Keratinocyte (primary cell): ENCODE measurements around the gene PARP16. TPM values are rescaled to one million over a fixed set of nuclear protein-coding genes. Genes with fewer than 3 reads are reported as not detected.
"Not testable (repeated sequence)": the region's sequence is repeated elsewhere in the genome, so short reads cannot be mapped to it uniquely, and the experiment has no call there.

Experiments used
- DNase-seq: peaks from one replicate; pipeline ENCODE4 v3.0.0-alpha.2; 2011; ENCODE audit warnings: low read depth, missing footprints, low spot score
- FAIRE-seq: peaks from 2 replicates; lab custom pipeline; 2011; peaks lifted over from hg19 to GRCh38; lab: Jason Lieb, UNC
- H2AFZ ChIP-seq: 2 replicates; pipeline ENCODE4 v1.6.0; 2012; ENCODE audit warnings: low read length, control low read depth, inconsistent platforms; ENCODE audit not compliant: control insufficient read depth
- H3K27ac ChIP-seq: 2 replicates; pipeline ENCODE4 v1.5.1; 2011; ENCODE audit warnings: low read length; ENCODE audit not compliant: control insufficient read depth, insufficient read depth
- H3K27me3 ChIP-seq: 3 replicates; pipeline ENCODE4 v1.6.0; 2011; ENCODE audit warnings: low read length; ENCODE audit not compliant: control insufficient read depth, insufficient read depth; ENCODE audit errors: extremely low read depth
- H3K36me3 ChIP-seq, 2 experiments: 2 replicates in 1 of 2; 3 replicates in 1 of 2; pipeline ENCODE4 v1.5.1; 2011; ENCODE audit warnings: low read length in 2 of 2, mild to moderate bottlenecking in 1 of 2; ENCODE audit not compliant: control insufficient read depth in 2 of 2, insufficient read depth in 2 of 2; ENCODE audit errors: extremely low read depth in 1 of 2
- H3K4me1 ChIP-seq: 3 replicates; pipeline ENCODE4 v1.5.1; 2011; ENCODE audit warnings: low read length; ENCODE audit not compliant: control insufficient read depth, insufficient read depth; ENCODE audit errors: extremely low read depth
- H3K4me2 ChIP-seq: 3 replicates; pipeline ENCODE4 v1.6.0; 2011; ENCODE audit warnings: low read depth, low read length; ENCODE audit not compliant: control insufficient read depth, insufficient read depth; ENCODE audit errors: extremely low read depth
- H3K4me3 ChIP-seq, 3 experiments: fragments of 200-600 bp in 1 of 3; sonication (generic) in 1 of 3; 2 replicates in 2 of 3; 3 replicates in 1 of 3; pipeline ENCODE4 v1.5.1; 2011 to 2016; ENCODE audit warnings: low read length in 3 of 3, mild to moderate bottlenecking in 3 of 3, control low read depth in 2 of 3, inconsistent platforms in 1 of 3, low read depth in 1 of 3, mixed read lengths in 1 of 3, mixed run types in 1 of 3, moderate library complexity in 1 of 3; ENCODE audit not compliant: control insufficient read depth in 2 of 3, insufficient read depth in 2 of 3; ENCODE audit errors: extremely low read depth in 1 of 3
- H3K79me2 ChIP-seq: 2 replicates; pipeline ENCODE4 v1.6.0; 2012; ENCODE audit warnings: low read length; ENCODE audit not compliant: control insufficient read depth, insufficient read depth
- H3K9ac ChIP-seq: 3 replicates; pipeline ENCODE4 v1.6.0; 2011; ENCODE audit warnings: low read length; ENCODE audit not compliant: control insufficient read depth, insufficient read depth; ENCODE audit errors: extremely low read depth
- H3K9me1 ChIP-seq: 3 replicates; pipeline ENCODE4 v1.6.0; 2011; ENCODE audit warnings: low read length; ENCODE audit not compliant: control insufficient read depth, insufficient read depth; ENCODE audit errors: extremely low read depth
- H3K9me3 ChIP-seq: 2 replicates; pipeline ENCODE4 v1.5.1; 2012; ENCODE audit warnings: low read depth, low read length; ENCODE audit not compliant: control insufficient read depth
- H4K20me1 ChIP-seq: 3 replicates; pipeline ENCODE4 v1.6.0; 2011; ENCODE audit warnings: low read length; ENCODE audit not compliant: control insufficient read depth, insufficient read depth; ENCODE audit errors: extremely low read depth
- EZH2 ChIP-seq: IDR thresholded peaks from one replicate; pipeline ENCODE4 v1.6.1; 2012; ENCODE audit warnings: inconsistent platforms, mild to moderate bottlenecking, low read length, moderate library complexity
- dilution Hi-C: fragments of 300-500 bp; cut with MboI; formaldehyde crosslinking; loops from one replicate; pipeline ENCODE4 v1.7.0; 2020; ENCODE audit warnings: low sequenced_read_pairs; ENCODE audit not compliant: extremely low pct_ligation_motif_present
- polyA plus RNA-seq, 5 experiments: library from polyadenylated mRNA; depleted of rRNA in 3 of 5; stranded (reverse) in 3 of 5; stranded (forward) in 1 of 5; unstranded in 1 of 5; fragments of >200 nt; gene quantifications; 1 replicate in 1 of 5; 2 replicates in 3 of 5; 3 replicates in 1 of 5; pipeline versions ENCODE4 v1.2.1 to v1.2.3, GENCODE V29; 2011 to 2012; ENCODE audit warnings: missing spikeins in 2 of 5, low read depth in 1 of 5, low replicate concordance in 1 of 5
- TF ChIP-seq, protein P1 (sequence below), 3 experiments: IDR thresholded peaks in 1 of 3; conservative IDR thresholded peaks in 1 of 3; optimal IDR thresholded peaks in 1 of 3; 2 replicates in 2 of 3; 3 replicates in 1 of 3; pipeline versions ENCODE3 to v1.5.1; 2011; ENCODE audit warnings: low read length in 3 of 3, mild to moderate bottlenecking in 3 of 3, moderate library complexity in 2 of 3, control low read depth in 1 of 3, inconsistent platforms in 1 of 3; ENCODE audit not compliant: insufficient read depth in 2 of 3; ENCODE audit errors: extremely low read depth in 1 of 3

Gene PARP16
- polyA plus RNA-seq, 1 donor (not counting 4 experiments of a cell fraction or from before 2014, with no cell fraction given), result 2.1 TPM

DNA sequence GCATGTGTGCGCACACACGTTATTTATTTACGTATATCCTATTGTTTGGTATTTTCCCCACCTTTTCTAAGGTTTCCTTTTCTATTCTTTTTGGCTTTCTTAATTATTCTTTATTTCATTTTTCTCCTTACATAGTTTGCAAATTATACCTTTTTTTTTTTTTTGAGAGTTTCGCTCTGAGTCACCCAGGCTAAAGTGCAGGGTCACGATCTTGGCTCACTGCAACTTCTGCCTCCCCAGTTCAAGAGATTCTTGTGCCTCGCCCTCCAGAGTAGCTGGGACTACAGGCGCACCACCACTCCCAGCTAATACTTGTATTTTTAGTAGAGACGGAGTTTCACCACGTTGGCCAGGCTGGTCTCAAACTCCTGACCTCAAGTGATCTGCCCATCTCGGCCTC lies 55.4 kb downstream of the PARP16 start:
- FAIRE-seq, result no peak
- no peaks in the 10 kb centered on the region for H3K9me1 ChIP-seq
- H3K4me1 ChIP-seq, result no peaks in the 10 kb centered on the region
- no peaks in the 10 kb centered on the region for H4K20me1 ChIP-seq
- H3K36me3 ChIP-seq, result no peaks in the 10 kb centered on the region
- no peaks in the 10 kb centered on the region for H3K79me2 ChIP-seq
- no peak overlapping the region for H2AFZ ChIP-seq
- H3K4me2 ChIP-seq, result no peak overlapping the region
- no peaks in the 10 kb centered on the region for H3K9me3 ChIP-seq
- TF ChIP-seq EZH2, result no peak
- TF ChIP-seq, protein P1, sequence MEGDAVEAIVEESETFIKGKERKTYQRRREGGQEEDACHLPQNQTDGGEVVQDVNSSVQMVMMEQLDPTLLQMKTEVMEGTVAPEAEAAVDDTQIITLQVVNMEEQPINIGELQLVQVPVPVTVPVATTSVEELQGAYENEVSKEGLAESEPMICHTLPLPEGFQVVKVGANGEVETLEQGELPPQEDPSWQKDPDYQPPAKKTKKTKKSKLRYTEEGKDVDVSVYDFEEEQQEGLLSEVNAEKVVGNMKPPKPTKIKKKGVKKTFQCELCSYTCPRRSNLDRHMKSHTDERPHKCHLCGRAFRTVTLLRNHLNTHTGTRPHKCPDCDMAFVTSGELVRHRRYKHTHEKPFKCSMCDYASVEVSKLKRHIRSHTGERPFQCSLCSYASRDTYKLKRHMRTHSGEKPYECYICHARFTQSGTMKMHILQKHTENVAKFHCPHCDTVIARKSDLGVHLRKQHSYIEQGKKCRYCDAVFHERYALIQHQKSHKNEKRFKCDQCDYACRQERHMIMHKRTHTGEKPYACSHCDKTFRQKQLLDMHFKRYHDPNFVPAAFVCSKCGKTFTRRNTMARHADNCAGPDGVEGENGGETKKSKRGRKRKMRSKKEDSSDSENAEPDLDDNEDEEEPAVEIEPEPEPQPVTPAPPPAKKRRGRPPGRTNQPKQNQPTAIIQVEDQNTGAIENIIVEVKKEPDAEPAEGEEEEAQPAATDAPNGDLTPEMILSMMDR (optimal IDR thresholded peaks at IDR 0.05 in 1 of 3, IDR thresholded peaks at IDR 0.05 in 1 of 3, conservative IDR thresholded peaks at IDR 0.05 in 1 of 3; ENCODE audit: extremely low read depth in 1 of 3, insufficient read depth in 2 of 3, low read length in 3 of 3), result no peak
- no peak overlapping the region for H3K27ac ChIP-seq
- H3K27me3 ChIP-seq, result no peaks in the 10 kb centered on the region
- dilution Hi-C loops, result no loop called here
- no peak for DNase-seq
- H3K9ac ChIP-seq, result no peak overlapping the region
- H3K4me3 ChIP-seq, result no peak overlapping the region

DNA sequence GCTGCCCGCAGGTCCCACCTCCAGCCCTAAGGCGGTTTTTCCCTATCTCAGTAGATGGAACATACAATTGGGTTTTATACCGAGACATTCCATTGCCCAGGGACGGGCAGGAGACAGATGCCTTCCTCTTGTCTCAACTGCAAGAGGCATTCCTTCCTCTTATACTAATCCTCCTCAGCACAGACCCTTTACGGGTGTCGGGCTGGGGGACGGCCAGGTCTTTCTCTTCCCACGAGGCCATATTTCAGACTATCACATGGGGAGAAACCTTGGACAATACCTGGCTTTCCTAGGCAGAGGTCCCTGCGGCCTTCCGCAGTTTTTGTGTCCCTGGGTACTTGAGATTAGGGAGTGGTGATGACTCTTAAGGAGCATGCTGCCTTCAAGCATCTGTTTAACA lies 59.8 kb downstream of the PARP16 start:
- FAIRE-seq, H3K9me3 ChIP-seq, H3K9ac ChIP-seq, H3K36me3 ChIP-seq, H3K27ac ChIP-seq, H3K27me3 ChIP-seq, H3K4me1 ChIP-seq, H3K4me2 ChIP-seq, DNase-seq, dilution Hi-C loops, H3K79me2 ChIP-seq, H3K9me1 ChIP-seq, H4K20me1 ChIP-seq, H3K4me3 ChIP-seq, H2AFZ ChIP-seq: not testable (repeated sequence)

DNA sequence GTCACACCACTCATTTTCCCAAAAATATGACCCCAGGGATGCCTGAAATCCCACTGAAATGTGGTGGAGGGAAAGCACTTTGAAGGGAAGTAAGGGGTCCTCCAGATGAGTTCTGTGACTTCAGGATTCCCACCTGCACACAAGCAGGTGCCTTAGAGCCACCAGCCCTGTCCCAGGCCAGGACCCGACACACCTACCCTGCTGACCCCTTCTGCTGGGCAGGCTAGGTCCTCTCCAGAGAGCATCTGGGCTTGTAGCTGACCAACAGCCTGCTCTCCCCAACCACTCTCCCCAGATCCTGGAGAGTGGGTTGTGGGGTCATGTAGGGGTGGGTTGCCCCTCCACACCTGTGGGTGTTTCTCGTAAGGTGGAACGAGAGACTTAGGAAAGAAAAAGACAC lies 60.5 kb downstream of the PARP16 start:
- no peak overlapping the region for H3K27ac ChIP-seq
- H3K4me3 ChIP-seq, result no peak overlapping the region
- H2AFZ ChIP-seq, result no peak overlapping the region
- H3K4me1 ChIP-seq, result peaks cover 4% of the 10 kb centered on the region
- H3K9ac ChIP-seq, result no peak overlapping the region
- dilution Hi-C loops, result no loop called here
- H3K9me3 ChIP-seq, result no peaks in the 10 kb centered on the region
- no peak for TF ChIP-seq EZH2
- TF ChIP-seq, protein P1 (optimal IDR thresholded peaks at IDR 0.05 in 1 of 3, IDR thresholded peaks at IDR 0.05 in 1 of 3, conservative IDR thresholded peaks at IDR 0.05 in 1 of 3; ENCODE audit: extremely low read depth in 1 of 3, insufficient read depth in 2 of 3, low read length in 3 of 3), result no peak
- no peaks in the 10 kb centered on the region for H4K20me1 ChIP-seq
- FAIRE-seq, result no peak
- no peaks in the 10 kb centered on the region for H3K79me2 ChIP-seq
- no peaks in the 10 kb centered on the region for H3K9me1 ChIP-seq
- no peak for DNase-seq
- no peaks in the 10 kb centered on the region for H3K36me3 ChIP-seq
- H3K4me2 ChIP-seq, result no peak overlapping the region
- no peaks in the 10 kb centered on the region for H3K27me3 ChIP-seq
